B cell (primary cell): ENCODE results near the gene TENM3. TPM values are rescaled to one million over a fixed set of nuclear protein-coding genes. Genes with fewer than 3 reads are reported as not detected.

Experiments used
- ATAC-seq: fragments of 200-7000 bp; cut with Tn5 transposase; one replicate; pipeline ENCODE4 v1.10.0; 2021; ENCODE audit warnings: low read depth, mild to moderate bottlenecking, moderate number of reproducible peaks, moderate library complexity
- CTCF ChIA-PET: fragments of 350-600 bp; sonication (Branson Sonifier 250); formaldehyde crosslinking; loops from one replicate; lab custom pipeline; 2021; ENCODE audit warnings: antibody characterized with exemption, inconsistent platforms; lab: Charles Lee
- POLR2A ChIA-PET: fragments of 350-600 bp; sonication (Branson Sonifier 250); formaldehyde crosslinking; loops from one replicate; lab custom pipeline; 2021; ENCODE audit warnings: antibody characterized with exemption; lab: Charles Lee
- DNase-seq: peaks from one replicate; pipeline ENCODE4 v3.0.0; 2013
- H2AFZ ChIP-seq: 2 replicates; pipeline ENCODE4 v1.6.1; 2012; ENCODE audit warnings: mild to moderate bottlenecking, low read depth, low read length; ENCODE audit not compliant: insufficient read depth, poor library complexity, severe bottlenecking
- H3K27ac ChIP-seq, 2 donors: 1 replicate in 1 of 2; 2 replicates in 1 of 2; pipeline ENCODE4 v1.5.1; 2012 to 2013; ENCODE audit warnings: low read length in 2 of 2, mild to moderate bottlenecking in 2 of 2, moderate library complexity in 1 of 2
- H3K27me3 ChIP-seq, 4 experiments: fragments of 200-600 bp in 1 of 4; sonication (generic) in 1 of 4; replicated peaks in 1 of 4; 1 replicate in 2 of 4; 2 replicates in 2 of 4; pipeline versions ENCODE4 v1.6.1 to v1.7.0; 2013 to 2016; ENCODE audit warnings: low read length in 3 of 4, mild to moderate bottlenecking in 2 of 4, mixed read lengths in 1 of 4, moderate library complexity in 1 of 4; ENCODE audit not compliant: insufficient read depth in 4 of 4, control insufficient read depth in 3 of 4; ENCODE audit errors: control extremely low read depth in 1 of 4
- H3K36me3 ChIP-seq, 2 experiments: replicated peaks in 1 of 2; 1 replicate in 1 of 2; 2 replicates in 1 of 2; pipeline versions ENCODE4 v1.6.1 to v1.7.1; 2013; ENCODE audit warnings: low read length in 1 of 2; ENCODE audit not compliant: insufficient read depth in 2 of 2, control insufficient read depth in 1 of 2; ENCODE audit errors: control extremely low read depth in 1 of 2, extremely low read depth in 1 of 2
- H3K4me1 ChIP-seq, 2 donors: fragments of 200-600 bp in 1 of 2; sonication (generic) in 1 of 2; 1 replicate in 1 of 2; 2 replicates in 1 of 2; pipeline versions ENCODE4 v1.5.1 to v1.6.1; 2013 to 2017; ENCODE audit warnings: low read length in 2 of 2; ENCODE audit not compliant: control insufficient read depth in 2 of 2, insufficient read depth in 2 of 2
- H3K4me2 ChIP-seq: replicated peaks from 2 replicates; pipeline ENCODE3; 2012; ENCODE audit warnings: mild to moderate bottlenecking, low read depth, low read length; ENCODE audit not compliant: poor library complexity, severe bottlenecking
- H3K4me3 ChIP-seq, 5 experiments: fragments of 200-600 bp in 1 of 5; sonication (generic) in 1 of 5; 1 replicate in 3 of 5; 2 replicates in 2 of 5; pipeline versions ENCODE4 v1.5.1 to v1.7.0; 2011 to 2016; ENCODE audit warnings: low read length in 4 of 5, mild to moderate bottlenecking in 4 of 5, low read depth in 2 of 5, control low read depth in 1 of 5, moderate library complexity in 1 of 5; ENCODE audit not compliant: insufficient read depth in 1 of 5; ENCODE audit errors: control extremely low read depth in 1 of 5, extremely low read depth in 1 of 5
- H3K79me2 ChIP-seq: fragments of 200-600 bp; sonication (generic); one replicate; pipeline ENCODE4 v1.6.0; 2016; ENCODE audit warnings: low read length; ENCODE audit not compliant: control insufficient read depth, insufficient read depth
- H3K9ac ChIP-seq: fragments of 200-600 bp; sonication (generic); 2 replicates; pipeline ENCODE4 v1.6.1; 2017; ENCODE audit warnings: mild to moderate bottlenecking, low read length, moderate library complexity
- H3K9me3 ChIP-seq, 3 donors: one replicate each; pipeline versions ENCODE4 v1.6.1 to v1.7.1; 2013; ENCODE audit warnings: low read length in 2 of 3; ENCODE audit not compliant: control insufficient read depth in 2 of 3, insufficient read depth in 1 of 3; ENCODE audit errors: control extremely low read depth in 1 of 3
- H4K20me1 ChIP-seq: 2 replicates; pipeline ENCODE4 v1.6.0; 2012; ENCODE audit warnings: mild to moderate bottlenecking, low read length; ENCODE audit not compliant: insufficient read depth, control insufficient read depth, poor library complexity, severe bottlenecking
- H3K27ac Mint-ChIP-seq: one replicate; pipeline ENCODE4 v1.8.0; 2021; ENCODE audit warnings: mixed read lengths
- H3K27me3 Mint-ChIP-seq: one replicate; pipeline ENCODE4 v1.8.0; 2021; ENCODE audit warnings: mixed read lengths
- H3K4me1 Mint-ChIP-seq: one replicate; pipeline ENCODE4 v1.8.0; 2021; ENCODE audit warnings: mixed read lengths
- H3K4me3 Mint-ChIP-seq: one replicate; pipeline ENCODE4 v1.8.0; 2021; ENCODE audit warnings: mixed read lengths
- H3K9me3 Mint-ChIP-seq: one replicate; pipeline ENCODE4 v1.8.0; 2022; ENCODE audit warnings: mixed read lengths; ENCODE audit not compliant: insufficient read depth
- CTCF ChIP-seq: fragments of 200-600 bp; IDR thresholded peaks from one replicate; pipeline ENCODE4 v1.8.0; 2022; ENCODE audit warnings: antibody characterized with exemption, mild to moderate bottlenecking
- EZH2 ChIP-seq: IDR thresholded peaks from 2 replicates; pipeline ENCODE4 v1.6.1; 2012; ENCODE audit warnings: borderline replicate concordance, low read depth, mild to moderate bottlenecking, moderate library complexity, low read length; ENCODE audit not compliant: insufficient read depth, poor library complexity, severe bottlenecking
- WGBS: methylation state at CpG from one replicate; pipeline ENCODE4 v1.1.5; 2013; ENCODE audit warnings: missing lambda C conversion rate; ENCODE audit not compliant: insufficient coverage; 5-methylcytosine and 5-hydroxymethylcytosine counted together
- intact Hi-C: fragments of 100-400 bp; cut with micrococcal nuclease; formaldehyde crosslinking; loops from one replicate; pipeline ENCODE4 v1.10.0; 2022
- polyA plus RNA-seq: library from polyadenylated mRNA; depleted of rRNA; stranded (reverse); fragments of >200 nt; gene quantifications from 2 replicates; pipeline ENCODE4 v1.2.3, GENCODE V29; 2012
- total RNA-seq, 2 donors: library from RNA; stranded (reverse); fragments of 120-200 nt in 1 of 2; gene quantifications; 1 replicate in 1 of 2; 2 replicates in 1 of 2; pipeline versions ENCODE4 v1.2.3 to v1.2.4, GENCODE V29; 2013 to 2022

The TENM3 gene
- total and polyA plus RNA-seq, 2 donors (not counting 1 experiment from before 2014, with no cell fraction given): not detected

- intact Hi-C loops: no loop called here
- Histone ChIP-seq H3K79me2 (no peaks in the 10 kb centered on the region), H3K27me3 (peaks cover 0 to 5% (median 0%) of the 10 kb centered on the region in 4 experiments), H3K4me2 (no peak overlapping the region), H2AFZ (no peak overlapping the region), H3K9me3 (no peaks in the 10 kb centered on the region), H4K20me1 (no peaks in the 10 kb centered on the region), H3K4me1 (no peaks in the 10 kb centered on the region), H3K27ac (no peak overlapping the region), H3K9ac (no peak overlapping the region), H3K4me3 (no peak overlapping the region), H3K36me3 (no peaks in the 10 kb centered on the region)
- ChIA-PET CTCF (interaction anchor here (1.6 kb wide), 1 partner anchor 464 kb away, joined by 3 read pairs; no protein-coding TSS in a partner anchor), POLR2A (no interaction called here)
- WGBS: no CpG with 5 or more reads among the region's 2 CpGs
- H3K4me1 Mint-ChIP-seq: no peaks in the 10 kb centered on the region
- H3K27me3 Mint-ChIP-seq: peaks cover 15% of the 10 kb centered on the region
- H3K27ac Mint-ChIP-seq: no peak overlapping the region
- TF ChIP-seq EZH2: no peak
- no peak for ATAC-seq
- H3K9me3 Mint-ChIP-seq: no peaks in the 10 kb centered on the region
- H3K4me3 Mint-ChIP-seq: no peak overlapping the region
- DNase-seq: no peak
Observed at GRCh38 chr4:182475539-182475938, 232.3 kb downstream of the TENM3 start.

- Histone ChIP-seq H3K4me1 (no peaks in the 10 kb centered on the region), H2AFZ (no peak overlapping the region), H3K9me3 (no peaks in the 10 kb centered on the region), H3K4me3 (no peak overlapping the region), H3K9ac (no peak overlapping the region), H3K36me3 (no peaks in the 10 kb centered on the region), H3K27me3 (peaks cover 0 to 5% (median 0%) of the 10 kb centered on the region in 4 experiments), H3K79me2 (no peaks in the 10 kb centered on the region), H3K4me2 (no peak overlapping the region), H3K27ac (no peak overlapping the region), H4K20me1 (no peaks in the 10 kb centered on the region)
- Mint-ChIP-seq H3K27me3 (peaks cover 15% of the 10 kb centered on the region), H3K27ac (no peak overlapping the region), H3K9me3 (no peaks in the 10 kb centered on the region), H3K4me1 (no peaks in the 10 kb centered on the region), H3K4me3 (no peak overlapping the region)
- no CpG with 5 or more reads among the region's 1 CpG for WGBS
- intact Hi-C loops: loop anchor here (2.0 kb wide), 1 partner anchor 782 kb away; no protein-coding TSS in a partner anchor
- TF ChIP-seq EZH2 (no peak), CTCF (peak; percentile 87)
- POLR2A ChIA-PET: no interaction called here
- CTCF ChIA-PET: interaction anchor here (1.0 to 2.4 kb wide), 3 partner anchors 8 to 449 kb away, joined by 3 to 17 read pairs (median 6); no protein-coding TSS in a partner anchor
- no peak for ATAC-seq
- peak; percentile 33 for DNase-seq
Observed at GRCh38 chr4:182478475-182478874, 235.3 kb downstream of the TENM3 start.
